ENCODE measurements around the gene DPP10. TPM values are rescaled to one million over a fixed set of nuclear protein-coding genes. Genes with fewer than 3 reads are reported as not detected.

DPP10 gene
- total RNA-seq, 1 experiment from 2014 or later: not detected

- CTCF ChIA-PET: no interaction called here
- Mint-ChIP-seq H3K27me3 (ENCODE audit: insufficient read depth, unreplicated experiment) (peaks cover 24% of the 10 kb centered on the region), H3K4me3 (ENCODE audit: unreplicated experiment) (no peak overlapping the region), H3K9me3 (ENCODE audit: unreplicated experiment) (no peaks in the 10 kb centered on the region), H3K36me3 (ENCODE audit: insufficient read depth, unreplicated experiment) (no peaks in the 10 kb centered on the region), H3K27ac (ENCODE audit: low read depth, unreplicated experiment) (no peak overlapping the region), H3K4me1 (ENCODE audit: insufficient read depth, unreplicated experiment) (no peaks in the 10 kb centered on the region)
- no peak for DNase-seq (ENCODE audit: unreplicated experiment)
- TF ChIP-seq CTCF (IDR thresholded peaks at IDR 0.05; ENCODE audit: unreplicated experiment): no peak
- POLR2A ChIA-PET: no interaction called here
- no TSS peak for BruUV-seq (replicated peaks)
- intact Hi-C loops (cut with micrococcal nuclease): no loop called here
These were observed 209.5 kb downstream of the DPP10 start for GRCh38 chr2:114651933-114652332.

- BruUV-seq (replicated peaks): no TSS peak
These were observed 217.4 kb downstream of the DPP10 start for GRCh38 chr2:114659880-114660279.

GRCh38 chr2:114661971-114662939 lies 219.8 kb downstream of the DPP10 start:
- Mint-ChIP-seq H3K36me3 (ENCODE audit: insufficient read depth, unreplicated experiment) (no peaks in the 10 kb centered on the region), H3K27ac (ENCODE audit: low read depth, unreplicated experiment) (no peak overlapping the region), H3K4me1 (ENCODE audit: insufficient read depth, unreplicated experiment) (no peaks in the 10 kb centered on the region), H3K9me3 (ENCODE audit: unreplicated experiment) (no peaks in the 10 kb centered on the region), H3K27me3 (ENCODE audit: insufficient read depth, unreplicated experiment) (no peaks in the 10 kb centered on the region), H3K4me3 (ENCODE audit: unreplicated experiment) (no peak overlapping the region)
- no peak for TF ChIP-seq CTCF (IDR thresholded peaks at IDR 0.05; ENCODE audit: unreplicated experiment)
- ChIA-PET CTCF (no interaction called here), POLR2A (no interaction called here)
- DNase-seq (ENCODE audit: unreplicated experiment): no peak
- no TSS peak for BruUV-seq (replicated peaks)
- intact Hi-C loops (cut with micrococcal nuclease): no loop called here

More at GRCh38 chr2:114659880-114660279, 217.4 kb downstream of the DPP10 start:
- TF ChIP-seq CTCF (IDR thresholded peaks at IDR 0.05; ENCODE audit: unreplicated experiment): no peak
- no peak overlapping the region for H3K27ac Mint-ChIP-seq (ENCODE audit: low read depth, unreplicated experiment)
- no peak for DNase-seq (ENCODE audit: unreplicated experiment)
- CTCF ChIA-PET: no interaction called here
- no peak overlapping the region for H3K4me3 Mint-ChIP-seq (ENCODE audit: unreplicated experiment)
- H3K27me3 Mint-ChIP-seq (ENCODE audit: insufficient read depth, unreplicated experiment): no peaks in the 10 kb centered on the region
- POLR2A ChIA-PET: interaction anchor here (0.7 kb wide), 1 partner anchor 15 kb away, joined by 7 read pairs; no protein-coding TSS in a partner anchor
- no peaks in the 10 kb centered on the region for H3K36me3 Mint-ChIP-seq (ENCODE audit: insufficient read depth, unreplicated experiment)
- no peaks in the 10 kb centered on the region for H3K9me3 Mint-ChIP-seq (ENCODE audit: unreplicated experiment)
- no peaks in the 10 kb centered on the region for H3K4me1 Mint-ChIP-seq (ENCODE audit: insufficient read depth, unreplicated experiment)
- intact Hi-C loops (cut with micrococcal nuclease): no loop called here

- no peak for DNase-seq (ENCODE audit: unreplicated experiment)
- Mint-ChIP-seq H3K36me3 (ENCODE audit: insufficient read depth, unreplicated experiment) (no peaks in the 10 kb centered on the region), H3K4me3 (ENCODE audit: unreplicated experiment) (no peak overlapping the region), H3K27me3 (ENCODE audit: insufficient read depth, unreplicated experiment) (no peaks in the 10 kb centered on the region), H3K27ac (ENCODE audit: low read depth, unreplicated experiment) (no peak overlapping the region), H3K4me1 (ENCODE audit: insufficient read depth, unreplicated experiment) (no peaks in the 10 kb centered on the region), H3K9me3 (ENCODE audit: unreplicated experiment) (no peaks in the 10 kb centered on the region)
- CTCF ChIA-PET: interaction anchor here (0.7 kb wide), 1 partner anchor 219 kb away, joined by 3 read pairs; no protein-coding TSS in a partner anchor
- no peak for TF ChIP-seq CTCF (IDR thresholded peaks at IDR 0.05; ENCODE audit: unreplicated experiment)
- no TSS peak for BruUV-seq (replicated peaks)
- POLR2A ChIA-PET: no interaction called here
- intact Hi-C loops (cut with micrococcal nuclease): no loop called here
These were observed 226.0 kb downstream of the DPP10 start for GRCh38 chr2:114668415-114668814.

Data from MCF 10A (cell line).